ENCODE results near the gene RARRES1.
A peak's percentile ranks its signal among the peaks of the same experiment; 100 is the strongest.
"Not testable (repeated sequence)": the region's sequence is repeated elsewhere in the genome, so short reads cannot be mapped to it uniquely, and the experiment has no call there.

RARRES1 gene

GRCh38 chr3:158693866-158694456 lies 38.3 kb downstream of the RARRES1 start:
- DNase-seq (ENCODE audit: low spot score): not testable (repeated sequence)

- no peak for DNase-seq (ENCODE audit: low spot score)
Observed at GRCh38 chr3:158685159-158685558, 47.1 kb downstream of the RARRES1 start.

GRCh38 chr3:158683230-158683962 lies 48.9 kb downstream of the RARRES1 start:
- peak; percentile 67 for DNase-seq (ENCODE audit: low spot score)

- DNase-seq (ENCODE audit: low spot score): no peak
Observed at GRCh38 chr3:158680861-158681260, 51.4 kb downstream of the RARRES1 start.

- no peak for DNase-seq (ENCODE audit: low spot score)
Observed at GRCh38 chr3:158679547-158680000, 52.7 kb downstream of the RARRES1 start.

GRCh38 chr3:158678687-158679086 lies 53.6 kb downstream of the RARRES1 start:
- DNase-seq (ENCODE audit: low spot score): no peak

- no peak for DNase-seq (ENCODE audit: low spot score)
Observed at GRCh38 chr3:158672215-158673176, 59.8 kb downstream of the RARRES1 start, which contains the start of gene LXN. TSS of gene LXN (minus strand) at chr3:158672648. CDS start at chr3:158672478, 170 bp downstream.

- DNase-seq (ENCODE audit: low spot score): no peak
Observed at GRCh38 chr3:158671821-158672214, 60.4 kb downstream of the RARRES1 start.

GRCh38 chr3:158668506-158668905 lies 63.8 kb downstream of the RARRES1 start:
- DNase-seq (ENCODE audit: low spot score): peak; percentile 7

- no peak for DNase-seq (ENCODE audit: low spot score)
Observed at GRCh38 chr3:158666416-158666815, 65.8 kb downstream of the RARRES1 start.

- no peak for DNase-seq (ENCODE audit: low spot score)
Observed at GRCh38 chr3:158663832-158664231, 68.4 kb downstream of the RARRES1 start.

- no peak for DNase-seq (ENCODE audit: low spot score)
Observed at GRCh38 chr3:158663246-158663645, 69.0 kb downstream of the RARRES1 start.

GRCh38 chr3:158660711-158661110 lies 71.5 kb downstream of the RARRES1 start:
- DNase-seq (ENCODE audit: low spot score): no peak

- DNase-seq (ENCODE audit: low spot score): peak; percentile 83
Observed at GRCh38 chr3:158659454-158660237, 72.6 kb downstream of the RARRES1 start.

GRCh38 chr3:158658889-158659288 lies 73.4 kb downstream of the RARRES1 start:
- DNase-seq (ENCODE audit: low spot score): no peak

GRCh38 chr3:158652463-158652862 lies 79.8 kb downstream of the RARRES1 start:
- no peak for DNase-seq (ENCODE audit: low spot score)

GRCh38 chr3:158651192-158651591 lies 81.1 kb downstream of the RARRES1 start:
- DNase-seq (ENCODE audit: low spot score): no peak

GRCh38 chr3:158649791-158650190 lies 82.5 kb downstream of the RARRES1 start:
- no peak for DNase-seq (ENCODE audit: low spot score)
